HepG2 (cell line): ENCODE results near the gene TTBK1. TPM values are rescaled to one million over a fixed set of nuclear protein-coding genes. Genes with fewer than 3 reads are reported as not detected.

Source experiments
- CAMTA2 ChIP-seq: sonication (generic); formaldehyde crosslinking; IDR thresholded peaks from 2 replicates; pipeline ENCODE4 v1.4.0; 2020; ENCODE audit warnings: mild to moderate bottlenecking, missing genetic modification reagents, borderline replicate concordance
- CHD2 ChIP-seq: IDR thresholded peaks from 2 replicates; pipeline ENCODE4 v1.6.1; 2011; ENCODE audit warnings: low read depth, low read length, improper control_type of control experiment
- DMAP1 ChIP-seq: IDR thresholded peaks from 2 replicates; pipeline ENCODE4 v1.6.1; 2016
- MLLT10 ChIP-seq: sonication (generic); formaldehyde crosslinking; IDR thresholded peaks from 2 replicates; pipeline ENCODE4 v1.4.0; 2020; ENCODE audit warnings: missing genetic modification reagents
- PCBP2 ChIP-seq: fragments of 200-400 bp; formaldehyde crosslinking; optimal IDR thresholded peaks from 2 replicates; pipeline ENCODE3; 2018; ENCODE audit warnings: low read length, low read depth; ENCODE audit not compliant: poor library complexity, severe bottlenecking
- TBL1XR1 ChIP-seq: fragments of 150-350 bp; IDR thresholded peaks from 2 replicates; pipeline ENCODE4 v1.6.1; 2014; ENCODE audit warnings: borderline replicate concordance, low read length; ENCODE audit not compliant: partially characterized antibody
- TRIM24 ChIP-seq: sonication (generic); formaldehyde crosslinking; IDR thresholded peaks from 2 replicates; pipeline ENCODE4 v1.8.0; 2022; ENCODE audit warnings: mild to moderate bottlenecking, missing genetic modification reagents
- YY1 ChIP-seq: IDR thresholded peaks from 2 replicates; pipeline ENCODE4 v1.6.1; 2011; ENCODE audit warnings: low read length, low read depth, moderate library complexity, mild to moderate bottlenecking; ENCODE audit not compliant: insufficient read depth, insufficient replicate concordance
- ZBTB7A ChIP-seq: sonication (generic); formaldehyde crosslinking; IDR thresholded peaks from 2 replicates; pipeline ENCODE4 v1.8.0; 2022; ENCODE audit warnings: mild to moderate bottlenecking, missing genetic modification reagents
- ZNF567 ChIP-seq: sonication (generic); formaldehyde crosslinking; IDR thresholded peaks from 2 replicates; pipeline ENCODE4 v1.8.1; 2023; ENCODE audit warnings: mild to moderate bottlenecking, missing genetic modification reagents, borderline replicate concordance
- ZNF572 ChIP-seq: sonication (generic); formaldehyde crosslinking; IDR thresholded peaks from 2 replicates; pipeline ENCODE4 v1.5.1; 2020; ENCODE audit warnings: mild to moderate bottlenecking, missing genetic modification reagents
- ZNF766 ChIP-seq: sonication (generic); formaldehyde crosslinking; IDR thresholded peaks from 2 replicates; pipeline ENCODE4 v1.5.0; 2020; ENCODE audit warnings: missing genetic modification reagents, borderline replicate concordance
- polyA plus RNA-seq, 8 experiments: library from polyadenylated mRNA; depleted of rRNA in 3 of 8; stranded (reverse) in 7 of 8; unstranded in 1 of 8; fragments of >200 nt; fragmentation: Illumina TruSeq in 4 of 8; extraction: Trizol in 4 of 8; gene quantifications; 2 replicates each; pipeline versions ENCODE4 v1.2.1 to v1.2.3, GENCODE V29; 2011 to 2016; ENCODE audit warnings: low read depth in 4 of 8, missing spikeins in 1 of 8, mixed read lengths in 1 of 8; ENCODE audit not compliant: insufficient read depth in 1 of 8
- total RNA-seq, 5 experiments: library from RNA; depleted of rRNA; stranded (reverse); fragments of >200 nt; fragmentation: Illumina TruSeq; extraction: Trizol; gene quantifications; 2 replicates each; pipeline ENCODE4 v1.2.3, GENCODE V29; 2016; ENCODE audit warnings: low read depth in 1 of 5
- TF ChIP-seq, protein P1 (sequence below): sonication (generic); formaldehyde crosslinking; IDR thresholded peaks from 2 replicates; pipeline ENCODE4 v1.5.1; 2020; ENCODE audit warnings: missing genetic modification reagents, mild to moderate bottlenecking, borderline replicate concordance
- TF ChIP-seq, protein P2 (sequence below): sonication (generic); formaldehyde crosslinking; IDR thresholded peaks from 2 replicates; pipeline ENCODE4 v1.4.0; 2020; ENCODE audit warnings: missing genetic modification reagents; ENCODE audit errors: not compliant biosample characterization
- TF ChIP-seq, protein P3 (sequence below): sonication (generic); formaldehyde crosslinking; IDR thresholded peaks from 2 replicates; pipeline ENCODE4 v1.4.0; 2020; ENCODE audit warnings: mild to moderate bottlenecking, missing genetic modification reagents
- TF ChIP-seq, protein P4 (sequence below): IDR thresholded peaks from 2 replicates; pipeline ENCODE4 v1.4.0; 2020; ENCODE audit warnings: mild to moderate bottlenecking, missing genetic modification reagents
- TF ChIP-seq, protein P5 (sequence below): sonication (generic); formaldehyde crosslinking; IDR thresholded peaks from 2 replicates; pipeline ENCODE4 v1.5.0; 2020; ENCODE audit warnings: missing genetic modification reagents

Gene TTBK1
- total and polyA plus RNA-seq, 2 of the 13 experiments (the other 11 are each of a cell fraction or from before 2014, with no cell fraction given), result 0.24 to 0.33 TPM

DNA sequence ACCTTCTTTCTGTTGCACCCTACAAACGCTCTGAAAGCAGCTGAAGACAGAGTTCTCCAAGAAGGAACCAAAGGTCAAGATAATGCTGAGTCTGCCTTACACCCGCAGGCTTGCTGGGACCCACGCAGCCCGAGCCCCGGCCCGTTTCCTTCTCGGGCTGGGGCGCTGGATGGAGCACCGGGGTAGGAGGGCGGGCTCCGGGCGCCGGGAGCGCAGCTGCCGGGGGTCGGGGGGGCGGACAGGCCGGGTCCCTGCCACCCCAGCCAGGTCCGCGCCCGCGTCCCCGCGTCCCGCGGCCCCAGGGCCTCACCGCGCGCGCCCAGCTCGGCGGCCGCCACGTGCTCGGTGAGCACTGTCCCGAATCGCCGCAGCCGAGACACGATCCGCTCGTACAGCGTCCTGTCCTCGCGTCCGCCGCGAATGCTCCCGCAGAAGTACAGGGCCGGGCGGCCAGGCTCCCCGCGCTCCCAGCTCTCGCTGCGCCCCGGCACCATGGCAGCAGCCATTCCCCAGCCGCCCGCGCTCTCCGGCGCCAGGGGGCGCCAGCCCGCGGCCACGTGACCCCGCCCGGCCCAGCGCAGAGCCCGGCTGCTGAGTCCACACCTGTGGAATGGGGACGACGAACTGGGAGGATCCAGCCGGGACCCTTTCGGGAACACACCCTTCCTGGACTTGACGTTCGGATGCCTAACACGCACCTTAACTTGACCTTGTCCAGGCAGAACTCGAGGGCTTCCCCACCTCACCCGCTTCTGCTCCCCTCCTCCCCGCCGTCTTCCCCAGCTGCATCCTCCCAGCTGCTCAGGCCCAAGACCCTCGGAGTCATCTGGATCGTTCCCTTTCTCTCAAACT lies 14.1 kb upstream of the TTBK1 start, which contains the start of gene DNPH1 (continued):
- TF ChIP-seq PCBP2 (no peak), MLLT10 (CRISPR knock-in tag) (no peak), ZNF766 (CRISPR knock-in tag) (peak; percentile 98), YY1 (peak; percentile 94), DMAP1 (CRISPR knock-in tag) (peak; percentile 95), ZNF567 (CRISPR knock-in tag) (peak; percentile 97), ZNF572 (CRISPR knock-in tag) (no peak), TBL1XR1 (no peak), ZBTB7A (CRISPR knock-in tag) (peak; percentile 30; the same call in 1 of the 2 replicates), CAMTA2 (CRISPR knock-in tag) (no peak; the same call in 1 of the 2 replicates), TRIM24 (CRISPR knock-in tag) (no peak), CHD2 (no peak)
- TF ChIP-seq, protein P1, sequence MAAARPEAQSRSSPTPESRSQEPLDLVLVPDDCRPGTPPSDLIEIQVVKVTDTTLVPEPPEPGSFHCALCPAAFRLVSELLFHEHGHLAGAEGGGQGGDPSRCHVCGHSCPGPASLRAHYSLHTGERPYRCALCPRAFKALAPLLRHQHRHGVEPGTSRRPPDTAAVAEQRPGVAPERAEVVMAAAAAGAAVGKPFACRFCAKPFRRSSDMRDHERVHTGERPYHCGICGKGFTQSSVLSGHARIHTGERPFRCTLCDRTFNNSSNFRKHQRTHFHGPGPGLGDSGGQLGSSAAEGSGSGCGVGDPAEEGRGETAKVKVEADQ (CRISPR knock-in tag), result no peak; the same call in 1 of the 2 replicates
- TF ChIP-seq, protein P2, sequence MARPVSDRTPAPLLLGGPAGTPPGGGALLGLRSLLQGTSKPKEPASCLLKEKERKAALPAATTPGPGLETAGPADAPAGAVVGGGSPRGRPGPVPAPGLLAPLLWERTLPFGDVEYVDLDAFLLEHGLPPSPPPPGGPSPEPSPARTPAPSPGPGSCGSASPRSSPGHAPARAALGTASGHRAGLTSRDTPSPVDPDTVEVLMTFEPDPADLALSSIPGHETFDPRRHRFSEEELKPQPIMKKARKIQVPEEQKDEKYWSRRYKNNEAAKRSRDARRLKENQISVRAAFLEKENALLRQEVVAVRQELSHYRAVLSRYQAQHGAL (CRISPR knock-in tag), result peak; percentile 89
- TF ChIP-seq, protein P3, sequence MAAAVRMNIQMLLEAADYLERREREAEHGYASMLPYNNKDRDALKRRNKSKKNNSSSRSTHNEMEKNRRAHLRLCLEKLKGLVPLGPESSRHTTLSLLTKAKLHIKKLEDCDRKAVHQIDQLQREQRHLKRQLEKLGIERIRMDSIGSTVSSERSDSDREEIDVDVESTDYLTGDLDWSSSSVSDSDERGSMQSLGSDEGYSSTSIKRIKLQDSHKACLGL (CRISPR knock-in tag), result peak; percentile 94
- TF ChIP-seq, protein P4, sequence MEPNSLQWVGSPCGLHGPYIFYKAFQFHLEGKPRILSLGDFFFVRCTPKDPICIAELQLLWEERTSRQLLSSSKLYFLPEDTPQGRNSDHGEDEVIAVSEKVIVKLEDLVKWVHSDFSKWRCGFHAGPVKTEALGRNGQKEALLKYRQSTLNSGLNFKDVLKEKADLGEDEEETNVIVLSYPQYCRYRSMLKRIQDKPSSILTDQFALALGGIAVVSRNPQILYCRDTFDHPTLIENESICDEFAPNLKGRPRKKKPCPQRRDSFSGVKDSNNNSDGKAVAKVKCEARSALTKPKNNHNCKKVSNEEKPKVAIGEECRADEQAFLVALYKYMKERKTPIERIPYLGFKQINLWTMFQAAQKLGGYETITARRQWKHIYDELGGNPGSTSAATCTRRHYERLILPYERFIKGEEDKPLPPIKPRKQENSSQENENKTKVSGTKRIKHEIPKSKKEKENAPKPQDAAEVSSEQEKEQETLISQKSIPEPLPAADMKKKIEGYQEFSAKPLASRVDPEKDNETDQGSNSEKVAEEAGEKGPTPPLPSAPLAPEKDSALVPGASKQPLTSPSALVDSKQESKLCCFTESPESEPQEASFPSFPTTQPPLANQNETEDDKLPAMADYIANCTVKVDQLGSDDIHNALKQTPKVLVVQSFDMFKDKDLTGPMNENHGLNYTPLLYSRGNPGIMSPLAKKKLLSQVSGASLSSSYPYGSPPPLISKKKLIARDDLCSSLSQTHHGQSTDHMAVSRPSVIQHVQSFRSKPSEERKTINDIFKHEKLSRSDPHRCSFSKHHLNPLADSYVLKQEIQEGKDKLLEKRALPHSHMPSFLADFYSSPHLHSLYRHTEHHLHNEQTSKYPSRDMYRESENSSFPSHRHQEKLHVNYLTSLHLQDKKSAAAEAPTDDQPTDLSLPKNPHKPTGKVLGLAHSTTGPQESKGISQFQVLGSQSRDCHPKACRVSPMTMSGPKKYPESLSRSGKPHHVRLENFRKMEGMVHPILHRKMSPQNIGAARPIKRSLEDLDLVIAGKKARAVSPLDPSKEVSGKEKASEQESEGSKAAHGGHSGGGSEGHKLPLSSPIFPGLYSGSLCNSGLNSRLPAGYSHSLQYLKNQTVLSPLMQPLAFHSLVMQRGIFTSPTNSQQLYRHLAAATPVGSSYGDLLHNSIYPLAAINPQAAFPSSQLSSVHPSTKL (CRISPR knock-in tag), result peak; percentile 33; the same call in 1 of the 2 replicates
- TF ChIP-seq, protein P5, sequence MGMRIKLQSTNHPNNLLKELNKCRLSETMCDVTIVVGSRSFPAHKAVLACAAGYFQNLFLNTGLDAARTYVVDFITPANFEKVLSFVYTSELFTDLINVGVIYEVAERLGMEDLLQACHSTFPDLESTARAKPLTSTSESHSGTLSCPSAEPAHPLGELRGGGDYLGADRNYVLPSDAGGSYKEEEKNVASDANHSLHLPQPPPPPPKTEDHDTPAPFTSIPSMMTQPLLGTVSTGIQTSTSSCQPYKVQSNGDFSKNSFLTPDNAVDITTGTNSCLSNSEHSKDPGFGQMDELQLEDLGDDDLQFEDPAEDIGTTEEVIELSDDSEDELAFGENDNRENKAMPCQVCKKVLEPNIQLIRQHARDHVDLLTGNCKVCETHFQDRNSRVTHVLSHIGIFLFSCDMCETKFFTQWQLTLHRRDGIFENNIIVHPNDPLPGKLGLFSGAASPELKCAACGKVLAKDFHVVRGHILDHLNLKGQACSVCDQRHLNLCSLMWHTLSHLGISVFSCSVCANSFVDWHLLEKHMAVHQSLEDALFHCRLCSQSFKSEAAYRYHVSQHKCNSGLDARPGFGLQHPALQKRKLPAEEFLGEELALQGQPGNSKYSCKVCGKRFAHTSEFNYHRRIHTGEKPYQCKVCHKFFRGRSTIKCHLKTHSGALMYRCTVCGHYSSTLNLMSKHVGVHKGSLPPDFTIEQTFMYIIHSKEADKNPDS (CRISPR knock-in tag), result no peak
